SK-N-SH (cell line): ENCODE measurements around the gene ZNF662. TPM values are rescaled to one million over a fixed set of nuclear protein-coding genes. Genes with fewer than 3 reads are reported as not detected.

ENCODE experiments used
- CTCF ChIA-PET: fragments of 300-600, 350-600 bp; formaldehyde crosslinking; extraction: SDS; loops from one replicate; lab custom pipeline; 2021; lab: Yijun Ruan, JAX
- POLR2A ChIA-PET: fragments of 350-600 bp; sonication (Branson Sonifier 250); formaldehyde crosslinking; extraction: SDS; loops from one replicate; lab custom pipeline; 2020; ENCODE audit warnings: antibody characterized with exemption, inconsistent platforms; lab: Yijun Ruan, JAX
- DNase-seq: peaks from one replicate; pipeline ENCODE4 v3.0.0; 2012
- H2AFZ ChIP-seq: fragments of 200-600 bp; sonication (generic); 2 replicates; pipeline ENCODE4 v1.8.1; 2016; ENCODE audit warnings: antibody characterized with exemption, mild to moderate bottlenecking, low read depth
- H3F3A ChIP-seq: fragments of 200-600 bp; sonication (generic); replicated peaks from 2 replicates; pipeline ENCODE3; 2016; ENCODE audit warnings: antibody characterized with exemption, mild to moderate bottlenecking; ENCODE audit not compliant: insufficient read depth
- H3K27ac ChIP-seq, 2 experiments: fragments of 200-500 bp in 1 of 2; fragments of 200-600 bp in 1 of 2; sonication (Bioruptor generic) in 1 of 2; sonication (generic), shearing (Covaris generic) in 1 of 2; 2 replicates each; pipeline versions ENCODE4 v1.5.1 to v1.6.1; 2014 to 2016; ENCODE audit warnings: low read depth in 2 of 2, inconsistent platforms in 1 of 2, low read length in 1 of 2, mild to moderate bottlenecking in 1 of 2, mixed read lengths in 1 of 2
- H3K27me3 ChIP-seq: fragments of 200-600 bp; sonication (generic), shearing (Covaris generic); 2 replicates; pipeline ENCODE4 v1.6.1; 2016; ENCODE audit warnings: mixed run types; ENCODE audit not compliant: insufficient read depth
- H3K36me3 ChIP-seq, 2 experiments: fragments of 200-500 bp in 1 of 2; fragments of 200-600 bp in 1 of 2; sonication (Bioruptor generic) in 1 of 2; sonication (generic) in 1 of 2; replicated peaks in 1 of 2; 2 replicates each; pipeline versions ENCODE3 to v1.5.1; 2014 to 2016; ENCODE audit warnings: low read length in 1 of 2, mild to moderate bottlenecking in 1 of 2; ENCODE audit not compliant: insufficient read depth in 2 of 2, control insufficient read depth in 1 of 2
- H3K4me1 ChIP-seq, 2 experiments: fragments of 200-500 bp in 1 of 2; fragments of 200-600 bp in 1 of 2; sonication (Bioruptor generic) in 1 of 2; sonication (generic), shearing (Covaris generic) in 1 of 2; 2 replicates each; pipeline versions ENCODE4 v1.5.1 to v1.6.1; 2014 to 2016; ENCODE audit warnings: low read depth in 1 of 2, low read length in 1 of 2, mixed run types in 1 of 2; ENCODE audit not compliant: insufficient read depth in 2 of 2, control insufficient read depth in 1 of 2
- H3K4me2 ChIP-seq: fragments of 200-600 bp; sonication (generic), shearing (Covaris generic); 2 replicates; pipeline ENCODE4 v1.6.1; 2017; ENCODE audit warnings: mixed run types
- H3K4me3 ChIP-seq, 2 experiments: fragments of 200-500 bp in 1 of 2; fragments of 200-600 bp in 1 of 2; sonication (Bioruptor generic) in 1 of 2; sonication (generic), shearing (Covaris generic) in 1 of 2; 2 replicates each; pipeline versions ENCODE4 v1.5.1 to v1.8.1; 2014 to 2016; ENCODE audit warnings: low read depth in 2 of 2, inconsistent platforms in 1 of 2, low read length in 1 of 2, mild to moderate bottlenecking in 1 of 2, mixed read lengths in 1 of 2, moderate library complexity in 1 of 2
- H3K79me2 ChIP-seq: fragments of 200-600 bp; sonication (generic); 2 replicates; pipeline ENCODE4 v1.8.1; 2017; ENCODE audit warnings: mild to moderate bottlenecking; ENCODE audit not compliant: insufficient read depth
- H3K9ac ChIP-seq: fragments of 200-600 bp; sonication (generic); 2 replicates; pipeline ENCODE4 v1.6.1; 2017; ENCODE audit warnings: mixed run types
- H3K9me2 ChIP-seq: fragments of 200-600 bp; sonication (generic); 2 replicates; pipeline ENCODE4 v1.6.1; 2017; ENCODE audit warnings: mixed run types
- H3K9me3 ChIP-seq: fragments of 200-600 bp; sonication (generic); 2 replicates; pipeline ENCODE4 v1.6.1; 2017; ENCODE audit warnings: mixed run types, mild to moderate bottlenecking, moderate library complexity
- H4K20me1 ChIP-seq: fragments of 200-600 bp; sonication (generic); 2 replicates; pipeline ENCODE4 v1.6.1; 2017; ENCODE audit warnings: mild to moderate bottlenecking, mixed run types; ENCODE audit not compliant: insufficient read depth
- EP300 ChIP-seq, 2 experiments: IDR thresholded peaks; 2 replicates each; pipeline versions ENCODE4 v1.4.0 to v1.6.1; 2012; ENCODE audit warnings: borderline replicate concordance in 1 of 2, low read depth in 1 of 2, low read length in 1 of 2
- FOXM1 ChIP-seq: IDR thresholded peaks from 2 replicates; pipeline ENCODE4 v1.4.0; 2012; ENCODE audit warnings: low read depth, mild to moderate bottlenecking
- IRF3 ChIP-seq: fragments of 150-350 bp; IDR thresholded peaks from 2 replicates; pipeline ENCODE4 v1.6.1; 2016; ENCODE audit warnings: mild to moderate bottlenecking, low read depth, low read length
- MXI1 ChIP-seq: IDR thresholded peaks from 2 replicates; pipeline ENCODE4 v1.6.1; 2012; ENCODE audit warnings: mild to moderate bottlenecking, low read depth, low read length, improper control_type of control experiment
- NRF1 ChIP-seq: IDR thresholded peaks from 2 replicates; pipeline ENCODE4 v1.6.1; 2012; ENCODE audit warnings: low read depth, mild to moderate bottlenecking, low read length
- PBX3 ChIP-seq: IDR thresholded peaks from 2 replicates; pipeline ENCODE4; 2012
- POLR2AphosphoS5 ChIP-seq: IDR thresholded peaks from 2 replicates; pipeline ENCODE4 v1.6.1; 2012; ENCODE audit warnings: low read depth, low read length
- RAD21 ChIP-seq: IDR thresholded peaks from 2 replicates; pipeline ENCODE4 v1.6.1; 2012; ENCODE audit warnings: mild to moderate bottlenecking, low read length
- REST ChIP-seq: IDR thresholded peaks from 2 replicates; pipeline ENCODE4 v1.6.1; 2012; ENCODE audit warnings: mild to moderate bottlenecking, low read depth, low read length, moderate library complexity
- SIN3A ChIP-seq: IDR thresholded peaks from 2 replicates; pipeline ENCODE4 v1.6.1; 2012; ENCODE audit warnings: low read depth, mild to moderate bottlenecking, low read length, moderate library complexity, borderline replicate concordance
- USF2 ChIP-seq: fragments of 150-350 bp; IDR thresholded peaks from 2 replicates; pipeline ENCODE4 v1.6.1; 2017; ENCODE audit warnings: antibody characterized with exemption, low read length, low read depth, borderline replicate concordance
- ZBTB33 ChIP-seq: IDR thresholded peaks from 2 replicates; pipeline ENCODE4 v1.4.0; 2012; ENCODE audit warnings: low read depth, borderline replicate concordance
- WGBS: methylation state at CpG from one replicate; pipeline ENCODE4 v1.1.6; 2017; ENCODE audit warnings: low lambda C conversion rate; 5-methylcytosine and 5-hydroxymethylcytosine counted together
- polyA plus RNA-seq, 3 experiments: library from polyadenylated mRNA; depleted of rRNA; stranded (reverse); fragments of >200 nt; gene quantifications; 2 replicates each; pipeline ENCODE4 v1.2.3, GENCODE V29; 2012

ZNF662 gene
- polyA plus RNA-seq, 1 of the 3 experiments (the other 2 are of a cell fraction), result 0.30 TPM

GRCh38 chr3:42957573-42957972, 51.6 kb downstream of the ZNF662 start:
- no peak for DNase-seq
- no peaks in the 10 kb centered on the region for H3K9me3 ChIP-seq
- ChIA-PET POLR2A (no interaction called here), CTCF (interaction anchor here (0.5 kb wide), 1 partner anchor 82 kb away, joined by 3 read pairs; the partner anchor contains the start of gene CYP8B1)
- no peaks in the 10 kb centered on the region for H3K9me2 ChIP-seq
- H3K4me3 ChIP-seq, result no peak overlapping the region
- H3K4me1 ChIP-seq, result no peaks in the 10 kb centered on the region
- 25% methylated on average over 3 of the region's 3 CpGs for WGBS
- no peak overlapping the region for H2AFZ ChIP-seq
- no peaks in the 10 kb centered on the region for H4K20me1 ChIP-seq
- no peaks in the 10 kb centered on the region for H3F3A ChIP-seq
- H3K4me2 ChIP-seq, result no peak overlapping the region
- no peaks in the 10 kb centered on the region for H3K27me3 ChIP-seq
- TF ChIP-seq IRF3 (no peak), POLR2AphosphoS5 (no peak), USF2 (no peak), FOXM1 (no peak), SIN3A (no peak), RAD21 (no peak)
- H3K79me2 ChIP-seq, result no peaks in the 10 kb centered on the region
- no peak overlapping the region for H3K9ac ChIP-seq
- no peak overlapping the region for H3K27ac ChIP-seq
- no peaks in the 10 kb centered on the region for H3K36me3 ChIP-seq

GRCh38 chr3:42960282-42960681, 54.3 kb downstream of the ZNF662 start:
- H4K20me1 ChIP-seq, result no peaks in the 10 kb centered on the region
- POLR2A ChIA-PET, result no interaction called here
- no peak overlapping the region for H3K27ac ChIP-seq
- no peaks in the 10 kb centered on the region for H3K9me3 ChIP-seq
- TF ChIP-seq ZBTB33, result no peak
- no peak for TF ChIP-seq PBX3
- TF ChIP-seq MXI1, result no peak
- TF ChIP-seq EP300 (IDR thresholded peaks at IDR 0.05; ENCODE audit: borderline replicate concordance in 1 of 2, low read depth in 1 of 2, low read length in 1 of 2), result no peak
- TF ChIP-seq IRF3, result no peak
- TF ChIP-seq NRF1, result no peak
- TF ChIP-seq REST, result peak; percentile 90
- TF ChIP-seq, all 33 proteins: peak for 1
- no peak overlapping the region for H3K4me2 ChIP-seq
- CTCF ChIA-PET, result interaction anchor here (1.2 to 2.9 kb wide), 11 partner anchors 14 to 583 kb away, joined by 3 to 53 read pairs (median 8); partner anchors contain the start of gene SNRK
- DNase-seq, result no peak
- H3F3A ChIP-seq, result no peaks in the 10 kb centered on the region
- H3K4me3 ChIP-seq, result no peak overlapping the region
- WGBS, result 32% methylated on average over 5 of the region's 5 CpGs
- no peaks in the 10 kb centered on the region for H3K27me3 ChIP-seq
- no peaks in the 10 kb centered on the region for H3K36me3 ChIP-seq
- H2AFZ ChIP-seq, result no peak overlapping the region
- H3K4me1 ChIP-seq, result no peaks in the 10 kb centered on the region
- no peaks in the 10 kb centered on the region for H3K79me2 ChIP-seq
- H3K9me2 ChIP-seq, result no peaks in the 10 kb centered on the region
- H3K9ac ChIP-seq, result no peak overlapping the region
